BE2C (cell line): ENCODE results near the gene OVOL3. TPM values are rescaled to one million over a fixed set of nuclear protein-coding genes. Genes with fewer than 3 reads are reported as not detected.
"Not testable (repeated sequence)": the region's sequence is repeated elsewhere in the genome, so short reads cannot be mapped to it uniquely, and the experiment has no call there.

Experiments used
- DNase-seq: peaks from one replicate; pipeline ENCODE4 v3.0.0-alpha.2; 2020
- H3K27me3 ChIP-seq: fragments of 250-450 bp; sonication (Bioruptor Pico); 2 replicates; pipeline ENCODE4 v1.5.1; 2020; ENCODE audit warnings: mild to moderate bottlenecking
- H3K36me3 ChIP-seq: fragments of 250-450 bp; sonication (Bioruptor Pico); 2 replicates; pipeline ENCODE4 v1.5.1; 2020; ENCODE audit warnings: mild to moderate bottlenecking
- H3K4me1 ChIP-seq: fragments of 250-450 bp; sonication (Bioruptor Pico); 2 replicates; pipeline ENCODE4 v1.5.1; 2020
- H3K4me3 ChIP-seq: 2 replicates; pipeline ENCODE4 v1.5.1; 2011; ENCODE audit warnings: low read depth, low read length
- H3K9me3 ChIP-seq: fragments of 250-450 bp; sonication (Bioruptor Pico); 2 replicates; pipeline ENCODE4 v1.5.1; 2020
- polyA plus RNA-seq: library from polyadenylated mRNA; unstranded; fragments of >200 nt; gene quantifications from one replicate; pipeline ENCODE4 v1.2.1, GENCODE V29; 2012; ENCODE audit warnings: low read depth, missing spikeins; ENCODE audit not compliant: insufficient read length, insufficient read depth
- TF ChIP-seq, protein P1 (sequence below): IDR thresholded peaks from 2 replicates; pipeline ENCODE4 v1.5.1; 2012; ENCODE audit warnings: mild to moderate bottlenecking, low read depth, low read length

OVOL3 gene
- polyA plus RNA-seq = not detected

DNA sequence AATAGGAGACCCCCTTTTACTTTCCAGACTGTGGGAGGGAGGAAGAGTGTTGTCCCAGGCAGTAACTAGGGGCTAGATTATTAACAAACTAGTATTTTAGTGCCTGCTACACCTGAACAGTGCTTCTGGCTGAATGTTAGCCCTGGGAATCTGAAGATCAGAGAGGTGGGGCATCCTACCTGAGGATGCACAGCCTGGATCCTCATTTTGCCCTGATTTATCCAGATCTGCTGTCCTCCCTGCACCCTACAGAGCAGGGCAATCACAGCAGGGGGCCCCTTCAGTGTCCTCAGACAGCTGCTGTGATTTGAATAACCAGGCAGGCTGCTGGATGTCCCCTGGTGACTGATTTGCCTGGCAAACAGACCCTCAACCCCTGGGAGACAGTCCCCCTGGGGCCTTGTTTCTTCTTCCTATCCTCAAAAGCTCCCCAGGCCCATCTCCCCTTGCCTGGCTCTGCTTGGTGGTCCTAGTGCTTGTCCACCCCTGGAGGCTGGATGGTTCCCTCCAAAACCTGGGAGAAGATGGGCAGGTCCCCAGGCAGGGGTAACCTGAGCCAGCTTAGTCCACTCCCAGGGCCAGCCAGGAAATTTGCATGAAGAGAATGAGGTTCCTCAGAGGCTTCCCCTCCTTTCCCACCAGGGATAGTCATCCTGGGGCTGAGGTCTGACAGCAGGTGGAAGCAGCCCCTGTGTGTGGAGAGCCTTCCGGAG, at the start of gene OVOL3:
Gene OVOL3 (plus strand): TSS at position 657 of the 713 bp plus-strand sequence. CDS start 60 bp downstream, outside the sequence.
- Histone ChIP-seq H3K36me3 (peaks cover 13% of the 10 kb centered on the region), H3K9me3 (no peaks in the 10 kb centered on the region), H3K27me3 (no peaks in the 10 kb centered on the region), H3K4me3 (no peak within 1 kb of the TSS), H3K4me1 (no peaks in the 10 kb centered on the region)
- DNase-seq = no peak
- TF ChIP-seq, protein P1, sequence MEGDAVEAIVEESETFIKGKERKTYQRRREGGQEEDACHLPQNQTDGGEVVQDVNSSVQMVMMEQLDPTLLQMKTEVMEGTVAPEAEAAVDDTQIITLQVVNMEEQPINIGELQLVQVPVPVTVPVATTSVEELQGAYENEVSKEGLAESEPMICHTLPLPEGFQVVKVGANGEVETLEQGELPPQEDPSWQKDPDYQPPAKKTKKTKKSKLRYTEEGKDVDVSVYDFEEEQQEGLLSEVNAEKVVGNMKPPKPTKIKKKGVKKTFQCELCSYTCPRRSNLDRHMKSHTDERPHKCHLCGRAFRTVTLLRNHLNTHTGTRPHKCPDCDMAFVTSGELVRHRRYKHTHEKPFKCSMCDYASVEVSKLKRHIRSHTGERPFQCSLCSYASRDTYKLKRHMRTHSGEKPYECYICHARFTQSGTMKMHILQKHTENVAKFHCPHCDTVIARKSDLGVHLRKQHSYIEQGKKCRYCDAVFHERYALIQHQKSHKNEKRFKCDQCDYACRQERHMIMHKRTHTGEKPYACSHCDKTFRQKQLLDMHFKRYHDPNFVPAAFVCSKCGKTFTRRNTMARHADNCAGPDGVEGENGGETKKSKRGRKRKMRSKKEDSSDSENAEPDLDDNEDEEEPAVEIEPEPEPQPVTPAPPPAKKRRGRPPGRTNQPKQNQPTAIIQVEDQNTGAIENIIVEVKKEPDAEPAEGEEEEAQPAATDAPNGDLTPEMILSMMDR = no peak

DNA sequence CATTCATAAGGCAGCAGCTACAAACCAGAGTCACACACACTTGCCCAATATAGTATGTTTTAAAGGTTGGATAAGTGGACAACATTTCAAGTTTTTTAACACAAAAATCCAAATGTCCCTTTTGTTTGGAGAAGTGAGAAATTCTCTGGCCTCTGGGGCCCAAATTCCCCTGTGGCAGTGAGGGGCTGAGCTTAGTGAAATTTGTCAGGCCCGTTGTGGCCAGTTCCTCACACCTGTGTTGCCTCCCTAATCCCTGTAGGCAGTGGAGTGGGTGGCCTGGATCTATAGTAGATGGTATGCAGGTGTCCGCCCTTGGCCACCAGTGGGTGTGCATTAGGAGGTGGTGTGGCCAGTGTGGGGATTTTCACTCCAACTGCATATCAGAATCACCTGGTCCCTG, 49.6 kb upstream of the OVOL3 start:
- no peak for DNase-seq
- Histone ChIP-seq H3K27me3 (no peaks in the 10 kb centered on the region), H3K36me3 (peaks cover 40% of the 10 kb centered on the region), H3K4me1 (no peaks in the 10 kb centered on the region), H3K9me3 (no peaks in the 10 kb centered on the region), H3K4me3 (no peak overlapping the region)
- TF ChIP-seq, protein P1 = no peak

DNA sequence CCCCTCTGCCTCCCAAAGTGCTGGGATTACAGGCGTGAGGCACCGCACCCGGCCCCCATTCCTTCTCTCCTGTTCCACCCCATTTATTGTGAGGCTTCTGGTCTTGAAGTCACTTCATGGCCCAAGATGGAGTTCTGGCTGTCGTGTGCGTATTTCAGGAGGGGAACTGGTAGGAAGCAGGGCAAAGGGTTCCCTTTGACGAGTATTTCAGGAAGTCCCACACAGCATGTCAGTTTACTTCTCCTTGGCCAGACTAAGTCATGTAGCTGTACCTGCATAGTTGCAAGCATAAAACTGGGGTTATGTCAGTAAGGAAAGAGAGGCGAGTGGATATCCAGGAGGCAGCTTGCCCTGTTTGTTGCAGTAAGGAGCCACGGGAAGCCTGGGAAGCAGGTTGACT, 46.1 kb upstream of the OVOL3 start:
- Histone ChIP-seq H3K36me3 (peaks cover 59% of the 10 kb centered on the region), H3K4me3 (no peak overlapping the region), H3K4me1 (no peaks in the 10 kb centered on the region), H3K27me3 (no peaks in the 10 kb centered on the region), H3K9me3 (no peaks in the 10 kb centered on the region)
- DNase-seq = no peak
- TF ChIP-seq, protein P1 = no peak

- Histone ChIP-seq H3K27me3 (no peaks in the 10 kb centered on the region), H3K4me1 (peaks cover 10% of the 10 kb centered on the region), H3K36me3 (peaks cover 50% of the 10 kb centered on the region), H3K9me3 (no peaks in the 10 kb centered on the region), H3K4me3 (no peak overlapping the region)
- TF ChIP-seq, protein P1 = no peak
- no peak for DNase-seq
Measured at GRCh38 chr19:36067681-36068080, 43.3 kb upstream of the OVOL3 start.

DNA sequence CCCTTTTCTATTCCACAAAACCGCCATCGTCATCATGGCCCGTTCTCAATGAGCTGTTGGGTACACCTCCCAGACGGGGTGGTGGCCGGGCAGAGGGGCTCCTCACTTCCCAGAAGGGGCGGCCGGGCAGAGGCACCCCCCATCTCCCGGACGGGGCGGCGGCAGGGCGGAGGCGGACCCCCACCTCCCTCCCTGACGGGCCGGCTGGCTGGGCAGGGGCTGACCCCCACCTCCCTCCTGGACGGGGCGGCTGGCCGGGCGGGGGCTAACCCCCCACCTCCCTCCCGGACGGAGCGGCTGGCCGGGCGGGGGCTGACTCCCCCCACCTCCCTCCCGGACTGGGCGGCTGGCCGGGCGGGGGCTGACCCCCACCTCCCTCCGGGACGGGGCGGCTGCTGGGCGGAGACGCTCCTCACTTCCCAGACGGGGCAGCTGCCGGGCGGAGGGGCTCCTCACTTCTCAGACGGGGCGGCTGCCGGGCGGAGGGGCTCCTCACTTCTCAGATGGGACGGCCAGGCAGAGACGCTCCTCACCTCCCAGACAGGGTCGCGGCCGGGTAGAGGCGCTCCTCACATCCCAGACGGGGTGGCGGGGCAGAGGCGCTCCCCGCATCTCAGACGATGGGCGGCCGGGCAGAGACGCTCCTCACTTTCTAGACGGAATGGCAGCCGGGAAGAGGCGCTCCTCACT, 42.0 kb upstream of the OVOL3 start:
- DNase-seq, H3K9me3 ChIP-seq, H3K27me3 ChIP-seq, H3K4me3 ChIP-seq: not testable (repeated sequence)
- Histone ChIP-seq H3K36me3 (peaks cover 47% of the 10 kb centered on the region), H3K4me1 (peaks cover 10% of the 10 kb centered on the region)

DNA sequence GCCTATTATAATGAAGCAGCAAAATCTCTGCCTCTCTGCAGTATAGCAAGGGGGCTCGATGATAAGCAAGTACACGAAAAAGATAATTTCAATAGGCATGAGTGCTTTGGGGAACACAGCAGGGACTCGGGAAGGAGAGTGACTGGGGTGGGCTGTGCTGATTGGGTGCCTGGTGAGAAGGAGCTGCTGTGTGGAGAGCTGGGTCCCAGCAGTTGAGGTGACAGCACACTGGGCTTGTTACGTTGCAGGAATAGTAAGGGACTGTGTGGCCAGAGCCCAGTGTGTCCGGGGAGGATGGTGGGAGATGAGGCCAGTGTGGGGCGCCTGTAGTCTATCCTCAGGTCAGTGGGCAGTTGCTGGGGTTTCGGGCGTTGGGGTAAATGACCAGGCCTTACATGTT, 38.9 kb upstream of the OVOL3 start:
- TF ChIP-seq, protein P1 = no peak
- H3K9me3 ChIP-seq = no peaks in the 10 kb centered on the region
- peaks cover 28% of the 10 kb centered on the region for H3K36me3 ChIP-seq
- H3K27me3 ChIP-seq = no peaks in the 10 kb centered on the region
- H3K4me3 ChIP-seq = no peak overlapping the region
- peaks cover 10% of the 10 kb centered on the region for H3K4me1 ChIP-seq
- DNase-seq = no peak
